HAP-1 (cell line): Measurements from ENCODE around the gene LAMTOR1.

Experiments
- DNase-seq, 2 experiments: peaks; one replicate each; pipeline ENCODE4 v3.0.0-alpha.2; 2016 to 2020; ENCODE audit warnings: low spot score in 2 of 2
- H3K27me3 ChIP-seq: fragments of 250-450 bp; sonication (Bioruptor Pico); 2 replicates; pipeline ENCODE4 v1.5.1; 2020; ENCODE audit warnings: low read depth, mild to moderate bottlenecking, moderate library complexity
- H3K36me3 ChIP-seq: fragments of 250-450 bp; sonication (Bioruptor Pico); replicated peaks from 2 replicates; pipeline ENCODE4 v1.5.1; 2020; ENCODE audit warnings: mild to moderate bottlenecking
- H3K4me1 ChIP-seq: fragments of 250-450 bp; sonication (Bioruptor Pico); 2 replicates; pipeline ENCODE4 v1.5.1; 2020; ENCODE audit warnings: mild to moderate bottlenecking
- H3K4me3 ChIP-seq: fragments of 250-450 bp; sonication (Bioruptor Pico); 2 replicates; pipeline ENCODE4 v1.5.1; 2020; ENCODE audit warnings: mild to moderate bottlenecking, moderate library complexity
- H3K9me3 ChIP-seq: fragments of 250-450 bp; sonication (Bioruptor Pico); 2 replicates; pipeline ENCODE4 v1.5.1; 2020; ENCODE audit warnings: mild to moderate bottlenecking, moderate library complexity
- in situ Hi-C: fragments of 300-500 bp; cut with MboI; formaldehyde crosslinking; loops from 3 replicates; pipeline ENCODE4 v1.14.3; 2020; ENCODE audit warnings: low sequenced_read_pairs, inconsistent platforms, mixed read lengths

LAMTOR1 gene

DNA sequence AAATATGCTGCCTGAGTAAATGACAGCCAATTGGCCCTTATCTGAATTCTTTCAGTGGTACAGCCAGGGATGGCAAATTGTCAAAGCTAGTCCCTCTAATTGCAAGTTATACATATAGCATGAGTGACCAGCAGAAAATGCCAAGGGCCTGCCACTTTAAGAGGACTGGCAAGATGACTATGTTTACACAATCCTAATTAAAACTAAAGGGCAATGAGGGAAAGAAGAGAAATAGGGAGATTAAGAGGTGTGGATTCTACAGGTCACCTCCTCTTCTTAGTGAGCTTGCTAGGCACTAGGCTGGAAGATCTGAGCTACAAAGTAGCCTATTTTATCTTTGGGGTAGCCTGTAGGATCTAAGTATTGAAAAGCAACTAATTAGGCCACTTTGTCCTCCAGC is 36.2 kb downstream of the LAMTOR1 start:
- Histone ChIP-seq H3K4me3 (no peak overlapping the region), H3K27me3 (no peaks in the 10 kb centered on the region), H3K9me3 (no peaks in the 10 kb centered on the region), H3K4me1 (no peaks in the 10 kb centered on the region), H3K36me3 (peaks cover 43% of the 10 kb centered on the region)
- DNase-seq = no peak
- in situ Hi-C loops = no loop called here

- peaks cover 23% of the 10 kb centered on the region for H3K36me3 ChIP-seq
- in situ Hi-C loops = no loop called here
- H3K27me3 ChIP-seq = no peaks in the 10 kb centered on the region
- DNase-seq = no peak
- H3K4me1 ChIP-seq = no peaks in the 10 kb centered on the region
- no peak overlapping the region for H3K4me3 ChIP-seq
- H3K9me3 ChIP-seq = no peaks in the 10 kb centered on the region
Observed at GRCh38 chr11:72061739-72062396, 41.2 kb downstream of the LAMTOR1 start.

- in situ Hi-C loops = no loop called here
- H3K4me3 ChIP-seq = no peak overlapping the region
- no peaks in the 10 kb centered on the region for H3K27me3 ChIP-seq
- DNase-seq = no peak
- peaks cover 8% of the 10 kb centered on the region; the same call in 1 of the 2 replicates for H3K36me3 ChIP-seq
- no peaks in the 10 kb centered on the region for H3K9me3 ChIP-seq
- H3K4me1 ChIP-seq = 0 out of 2 replicates have a peak, but pooled peaks cover 4% of the 10 kb centered on the region
Observed at GRCh38 chr11:72058416-72059034, 44.6 kb downstream of the LAMTOR1 start.

DNA sequence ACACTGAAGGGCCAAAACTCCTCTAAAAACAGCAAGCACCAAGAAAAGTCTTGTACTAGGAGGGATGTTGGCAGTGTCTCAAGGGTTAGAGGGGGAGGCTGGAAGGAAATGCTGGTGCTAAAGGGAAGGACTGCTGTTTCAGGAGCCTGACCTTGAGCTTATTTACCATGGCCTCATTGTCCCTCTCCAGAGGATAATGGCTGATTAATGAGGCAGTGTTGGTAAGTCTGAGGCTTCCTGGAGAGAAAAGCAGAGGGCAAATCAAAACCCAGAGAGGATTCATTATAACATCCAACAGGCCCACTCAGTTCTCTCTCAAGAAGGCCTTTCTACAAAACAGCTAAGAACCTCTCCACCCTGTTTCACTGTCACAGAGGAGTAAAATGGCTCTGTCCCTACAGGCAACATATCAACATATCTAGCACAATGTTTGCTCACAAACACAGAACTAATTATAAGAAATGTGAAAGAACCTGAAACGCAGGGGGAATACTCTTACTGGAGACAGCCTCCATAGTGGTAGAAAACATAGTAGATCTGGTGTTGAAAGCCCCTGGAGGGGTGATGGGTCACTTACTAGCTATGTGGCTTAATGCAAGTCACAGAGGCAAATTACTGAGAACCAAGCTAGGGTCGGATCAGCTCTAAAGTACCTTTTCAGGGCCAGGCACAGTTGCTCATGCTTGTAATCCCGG is 54.2 kb downstream of the LAMTOR1 start:
- in situ Hi-C loops = no loop called here
- Histone ChIP-seq H3K9me3 (no peaks in the 10 kb centered on the region), H3K4me1 (peaks cover 10% of the 10 kb centered on the region; the same call in 1 of the 2 replicates), H3K36me3 (peaks cover 8% of the 10 kb centered on the region), H3K4me3 (no peak overlapping the region), H3K27me3 (no peaks in the 10 kb centered on the region)
- peak; percentile 24 to 26 for DNase-seq
